ENCODE data around the gene PIK3C2G. TPM values are rescaled to one million over a fixed set of nuclear protein-coding genes. Genes with fewer than 3 reads are reported as not detected.

PIK3C2G gene
- total and polyA plus RNA-seq, 4 donors: 4.9 to 40.1 (median 19.4) TPM

GRCh38 chr12:18456344-18456743 is 195.0 kb downstream of the PIK3C2G start:
- Histone ChIP-seq H3K4me1 (ENCODE audit: control insufficient read depth in 4 of 4, insufficient read depth in 4 of 4, low read length in 3 of 4) (no peaks in the 10 kb centered on the region), H3K27ac (ENCODE audit: low read depth in 1 of 2, low read length in 2 of 2) (no peak overlapping the region), H3K36me3 (ENCODE audit: control insufficient read depth in 4 of 4, insufficient read depth in 3 of 4, low read depth in 1 of 4, low read length in 3 of 4) (peaks cover 0 to 2% (median 0%) of the 10 kb centered on the region in 4 donors), H3K9me3 (ENCODE audit: control insufficient read depth in 4 of 4, low read length in 3 of 4) (no peaks in the 10 kb centered on the region), H3K9ac (ENCODE audit: low read depth in 1 of 2, low read length in 2 of 2) (no peak overlapping the region), H3K4me3 (ENCODE audit: low read depth in 1 of 3, low read length in 3 of 3) (no peak overlapping the region), H3K27me3 (ENCODE audit: control insufficient read depth in 4 of 4, insufficient read depth in 4 of 4, low read length in 3 of 4) (no peaks in the 10 kb centered on the region)
- 91% methylated on average over 2 of the region's 2 CpGs for WGBS
- DNase-seq (ENCODE audit: low spot score): no peak
- no peak for TF ChIP-seq REST (IDR thresholded peaks at IDR 0.05)
- no peak for TF ChIP-seq RAD21 (IDR thresholded peaks at IDR 0.05)
- no peak for TF ChIP-seq HNF4G (IDR thresholded peaks at IDR 0.05)
- TF ChIP-seq GABPA (IDR thresholded peaks at IDR 0.05 in 1 of 2, conservative IDR thresholded peaks at IDR 0.05 in 1 of 2): no peak
- TF ChIP-seq SP1 (IDR thresholded peaks at IDR 0.05): no peak
- TF ChIP-seq CTCF (IDR thresholded peaks at IDR 0.05; ENCODE audit: low read depth, low read length, missing input control): no peak
- no peak for TF ChIP-seq RXRA (IDR thresholded peaks at IDR 0.05)
- no peak for TF ChIP-seq MAX (IDR thresholded peaks at IDR 0.05)

- no peaks in the 10 kb centered on the region for H3K9me3 ChIP-seq (ENCODE audit: control insufficient read depth in 4 of 4, low read length in 3 of 4)
- no peak overlapping the region for H3K9ac ChIP-seq (ENCODE audit: low read depth in 1 of 2, low read length in 2 of 2)
- TF ChIP-seq NR2F2 (IDR thresholded peaks at IDR 0.05) (no peak), ATF3 (IDR thresholded peaks at IDR 0.05) (no peak), ZBTB33 (IDR thresholded peaks at IDR 0.05) (no peak), RXRA (IDR thresholded peaks at IDR 0.05) (no peak), TAF1 (conservative IDR thresholded peaks at IDR 0.05) (no peak), YY1 (IDR thresholded peaks at IDR 0.05) (no peak), REST (IDR thresholded peaks at IDR 0.05) (no peak), JUND (IDR thresholded peaks at IDR 0.05) (no peak)
- H3K4me3 ChIP-seq (ENCODE audit: low read depth in 1 of 3, low read length in 3 of 3): no peak overlapping the region
- 89% methylated on average over 1 of the region's 1 CpG for WGBS
- peaks cover 0 to 2% (median 0%) of the 10 kb centered on the region in 4 donors for H3K36me3 ChIP-seq (ENCODE audit: control insufficient read depth in 4 of 4, insufficient read depth in 3 of 4, low read depth in 1 of 4, low read length in 3 of 4)
- no peak overlapping the region for H3K27ac ChIP-seq (ENCODE audit: low read depth in 1 of 2, low read length in 2 of 2)
- DNase-seq (ENCODE audit: low spot score): no peak
- H3K27me3 ChIP-seq (ENCODE audit: control insufficient read depth in 4 of 4, insufficient read depth in 4 of 4, low read length in 3 of 4): no peaks in the 10 kb centered on the region
- H3K4me1 ChIP-seq (ENCODE audit: control insufficient read depth in 4 of 4, insufficient read depth in 4 of 4, low read length in 3 of 4): peaks cover 0 to 7% (median 0%) of the 10 kb centered on the region in 4 donors
Observed at GRCh38 chr12:18457362-18457761, 196.0 kb downstream of the PIK3C2G start.
